Transverse colon (tissue), 4 donors: ENCODE measurements around the gene PRSS36. TPM values are rescaled to one million over a fixed set of nuclear protein-coding genes. Genes with fewer than 3 reads are reported as not detected.
A peak's percentile ranks its signal among the peaks of the same experiment; 100 is the strongest.

Source experiments
- DNase-seq: peaks from one replicate; pipeline ENCODE4 v3.0.0-alpha.2; 2019
- H3K27ac ChIP-seq, 4 donors: fragments of 200-600 bp; sonication (generic); 2 replicates each; pipeline ENCODE4 v1.5.1; 2016 to 2018; ENCODE audit warnings: inconsistent platforms in 4 of 4
- H3K27me3 ChIP-seq: fragments of 200-600 bp; sonication (generic); 2 replicates; pipeline ENCODE4 v1.5.1; 2017; ENCODE audit warnings: inconsistent platforms
- H3K36me3 ChIP-seq, 4 donors: fragments of 200-600 bp; sonication (generic); 2 replicates each; pipeline ENCODE4 v1.5.1; 2017 to 2019; ENCODE audit warnings: inconsistent platforms in 4 of 4
- H3K4me1 ChIP-seq, 4 donors: fragments of 200-600 bp; sonication (generic); 2 replicates each; pipeline ENCODE4 v1.5.1; 2017 to 2020; ENCODE audit warnings: inconsistent platforms in 4 of 4
- H3K4me3 ChIP-seq, 4 donors: fragments of 200-600 bp; sonication (generic); 1 replicate in 1 of 4; 2 replicates in 3 of 4; pipeline versions ENCODE4 v1.5.1 to v1.6.1; 2017 to 2019; ENCODE audit warnings: inconsistent platforms in 4 of 4
- H3K9me3 ChIP-seq, 2 donors: fragments of 200-600 bp; sonication (generic); 2 replicates each; pipeline ENCODE4 v1.5.1; 2017 to 2019; ENCODE audit warnings: inconsistent platforms in 2 of 2
- CTCF ChIP-seq, 5 experiments: fragments of 200-600 bp in 3 of 5; fragments of 450-650 bp in 2 of 5; sonication (generic) in 3 of 5; IDR thresholded peaks; 1 replicate in 2 of 5; 2 replicates in 3 of 5; pipeline ENCODE4 v1.5.1; 2016 to 2017; ENCODE audit warnings: antibody characterized with exemption in 5 of 5, inconsistent platforms in 3 of 5, mild to moderate bottlenecking in 2 of 5, moderate library complexity in 1 of 5
- EP300 ChIP-seq: sonication (generic); formaldehyde crosslinking; IDR thresholded peaks from one replicate; pipeline ENCODE4 v1.6.1; 2017; ENCODE audit warnings: antibody characterized with exemption, low read depth
- POLR2A ChIP-seq: fragments of 450-650 bp; IDR thresholded peaks from one replicate; pipeline ENCODE4 v1.6.1; 2016; ENCODE audit warnings: antibody characterized with exemption, mild to moderate bottlenecking, moderate library complexity
- POLR2AphosphoS5 ChIP-seq, 3 donors: sonication (generic); formaldehyde crosslinking; IDR thresholded peaks; one replicate each; pipeline ENCODE4 v1.6.1; 2016; ENCODE audit warnings: antibody characterized with exemption in 3 of 3
- WGBS, 2 donors: methylation state at CpG; one replicate each; pipeline ENCODE4 v1.1.5; 2018; ENCODE audit warnings: low coverage in 1 of 2; 5-methylcytosine and 5-hydroxymethylcytosine counted together
- in situ Hi-C, 4 donors: fragments of 200-750 bp; cut with MboI; loops; one replicate each; pipeline versions ENCODE4 v1.15.0 to v1.15.1; 2017; ENCODE audit warnings: low sequenced_read_pairs in 3 of 4, low pct_ligation_motif_present in 1 of 4, low pct_unique_long_range_greater_than_20kb in 1 of 4
- intact Hi-C: fragments of 100-400 bp; cut with DNase I; formaldehyde crosslinking; loops from one replicate; pipeline ENCODE4 v1.15.1; 2023; ENCODE audit warnings: low total_unique reads
- total RNA-seq, 4 donors: library from RNA; depleted of rRNA; stranded (reverse); fragments of >200 nt; gene quantifications; one replicate each; pipeline ENCODE4 v1.1.0, GENCODE V29; 2016

PRSS36 gene
- total RNA-seq, 4 donors from 2014 or later = 8.1 to 42.3 (median 9.8) TPM; not detected in 1

DNA sequence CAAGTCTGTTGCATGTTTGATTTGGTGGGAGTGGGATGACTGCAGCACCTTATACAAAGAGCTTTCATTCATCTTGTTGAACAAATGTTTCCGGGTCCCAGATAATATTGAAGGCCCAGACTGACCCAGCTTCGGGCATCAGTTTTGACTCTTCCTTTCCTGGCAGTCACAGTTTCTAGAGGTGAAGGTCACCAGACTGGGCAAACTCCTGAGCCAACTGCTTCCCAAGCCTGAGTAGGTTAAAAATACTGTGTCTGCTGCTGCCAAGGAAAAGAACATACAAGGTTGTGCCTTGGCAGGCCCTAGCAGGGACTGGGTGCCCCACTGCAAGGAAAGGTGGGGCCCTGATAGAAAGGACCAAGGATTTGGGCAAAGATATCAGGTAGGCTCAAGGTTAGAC is 37.2 kb downstream of the PRSS36 start:
- DNase-seq = no peak
- no peak for TF ChIP-seq CTCF (IDR thresholded peaks at IDR 0.05)
- no peak for TF ChIP-seq EP300
- TF ChIP-seq POLR2AphosphoS5 (IDR thresholded peaks at IDR 0.05) = no peak
- no peak for TF ChIP-seq POLR2A
- 82% methylated on average over 2 of the region's 2 CpGs; no CpG with 5 or more reads in 1 of the 2 donors for WGBS, 2 donors
- Histone ChIP-seq H3K4me3 (no peak overlapping the region), H3K27ac (peak overlapping the region; percentile 92 to 100 (median 96)), H3K36me3 (peaks cover 0 to 5% (median 3%) of the 10 kb centered on the region in 4 donors), H3K9me3 (no peaks in the 10 kb centered on the region), H3K4me1 (peaks cover 8 to 59% (median 35%) of the 10 kb centered on the region in 4 donors), H3K27me3 (no peaks in the 10 kb centered on the region)
- in situ Hi-C loops = no loop called here
- intact Hi-C loops = no loop called here

GRCh38 chr16:31111881-31112466 is 37.9 kb downstream of the PRSS36 start:
- intact Hi-C loops = no loop called here
- in situ Hi-C loops = no loop called here
- Histone ChIP-seq H3K27me3 (no peaks in the 10 kb centered on the region), H3K36me3 (peaks cover 0 to 5% (median 3%) of the 10 kb centered on the region in 4 donors), H3K9me3 (no peaks in the 10 kb centered on the region), H3K4me1 (peaks cover 8 to 59% (median 35%) of the 10 kb centered on the region in 4 donors), H3K4me3 (no peak overlapping the region), H3K27ac (no peak overlapping the region)
- WGBS, 2 donors = 95% methylated on average over 15 of the region's 23 CpGs; no CpG with 5 or more reads in 1 of the 2 donors
- no peak for TF ChIP-seq POLR2A
- no peak for TF ChIP-seq EP300
- no peak for DNase-seq

DNA sequence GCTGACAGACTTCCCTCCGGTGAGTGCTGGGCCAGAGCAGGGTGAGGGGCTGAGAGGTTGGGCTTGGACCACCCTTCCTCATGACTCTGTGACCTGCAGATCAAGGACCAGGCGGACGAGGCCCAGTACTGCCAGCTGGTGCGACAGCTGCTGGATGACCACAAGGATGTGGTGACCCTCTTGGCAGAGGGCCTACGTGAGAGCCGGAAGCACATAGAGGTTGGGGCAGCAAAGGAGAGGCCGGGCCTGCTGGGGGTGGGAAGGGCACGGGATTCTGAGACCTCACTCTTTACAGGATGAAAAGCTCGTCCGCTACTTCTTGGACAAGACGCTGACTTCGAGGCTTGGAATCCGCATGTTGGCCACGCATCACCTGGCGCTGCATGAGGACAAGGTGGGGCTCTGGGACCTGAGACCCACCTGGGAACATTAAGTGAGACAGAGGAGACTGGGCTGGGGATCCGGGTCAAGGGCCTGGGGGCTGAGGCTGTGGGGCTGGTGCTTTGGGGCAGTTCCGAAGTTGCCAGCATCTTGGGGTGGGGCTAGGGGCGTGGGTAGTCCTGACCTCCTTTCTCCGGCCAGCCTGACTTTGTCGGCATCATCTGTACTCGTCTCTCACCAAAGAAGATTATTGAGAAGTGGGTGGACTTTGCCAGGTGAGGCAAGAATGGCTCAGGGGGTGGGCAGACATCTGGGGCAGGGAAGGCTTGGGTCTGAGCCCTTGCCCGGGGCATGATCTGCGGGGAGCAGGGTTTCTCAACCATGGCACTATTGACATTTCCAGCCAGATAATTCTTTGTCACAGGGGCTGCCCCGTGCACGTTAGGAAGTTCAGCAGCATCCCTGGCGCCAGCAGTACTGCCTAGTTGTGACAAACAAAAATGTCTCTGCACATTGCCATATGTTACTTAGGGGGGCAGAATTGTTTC is 39.5 kb downstream of the PRSS36 start:
- Histone ChIP-seq H3K27ac (no peak overlapping the region), H3K36me3 (peaks cover 0 to 5% (median 3%) of the 10 kb centered on the region in 4 donors), H3K4me3 (no peak overlapping the region), H3K27me3 (no peaks in the 10 kb centered on the region), H3K9me3 (no peaks in the 10 kb centered on the region), H3K4me1 (peaks cover 3 to 52% (median 29%) of the 10 kb centered on the region in 4 donors)
- in situ Hi-C loops = no loop called here
- intact Hi-C loops = no loop called here
- TF ChIP-seq CTCF (IDR thresholded peaks at IDR 0.05) (no peak), EP300 (no peak)
- no peak for DNase-seq
- WGBS, 2 donors = 89 to 93% methylated on average over 9 to 26 of the region's 26 CpGs

GRCh38 chr16:31109622-31110021 is 40.2 kb downstream of the PRSS36 start:
- no peak for TF ChIP-seq CTCF (IDR thresholded peaks at IDR 0.05)
- no peak for TF ChIP-seq EP300
- no peak for TF ChIP-seq POLR2AphosphoS5 (IDR thresholded peaks at IDR 0.05)
- no peak for TF ChIP-seq POLR2A
- DNase-seq = no peak
- H3K36me3 ChIP-seq = peaks cover 0 to 5% (median 3%) of the 10 kb centered on the region in 4 donors
- peak overlapping the region in 1 of 4 donors; percentile 94 for H3K27ac ChIP-seq
- no peaks in the 10 kb centered on the region for H3K9me3 ChIP-seq
- in situ Hi-C loops = no loop called here
- no peak overlapping the region for H3K4me3 ChIP-seq
- H3K4me1 ChIP-seq = peaks cover 3 to 44% (median 27%) of the 10 kb centered on the region in 4 donors
- intact Hi-C loops = no loop called here
- H3K27me3 ChIP-seq = no peaks in the 10 kb centered on the region
- 91 to 98% methylated on average over 4 to 10 of the region's 12 CpGs for WGBS, 2 donors
